NT2/D1 (cell line): Measurements from ENCODE around the gene ARHGAP23.

Source experiments
- DNase-seq: peaks from one replicate; pipeline ENCODE4 v3.0.0-alpha.2; 2011; ENCODE audit warnings: low read depth, low spot score
- H3K27me3 ChIP-seq: 2 replicates; pipeline ENCODE4 v1.6.0; 2011; ENCODE audit warnings: mild to moderate bottlenecking; ENCODE audit not compliant: insufficient read length, insufficient read depth
- H3K36me3 ChIP-seq: 2 replicates; pipeline ENCODE4 v1.6.1; 2011; ENCODE audit warnings: mild to moderate bottlenecking, low read length, mixed read lengths; ENCODE audit not compliant: insufficient read depth, insufficient read length
- H3K4me1 ChIP-seq: 2 replicates; pipeline ENCODE4 v1.5.1; 2011; ENCODE audit not compliant: insufficient read depth, insufficient read length
- H3K4me3 ChIP-seq: 2 replicates; pipeline ENCODE4 v1.5.1; 2011; ENCODE audit warnings: low read depth; ENCODE audit not compliant: insufficient read length
- H3K9ac ChIP-seq: 2 replicates; pipeline ENCODE4 v1.6.0; 2011; ENCODE audit warnings: low read depth; ENCODE audit not compliant: insufficient read length
- H3K9me3 ChIP-seq: 2 replicates; pipeline ENCODE4 v1.5.1; 2011; ENCODE audit warnings: mild to moderate bottlenecking, low read length; ENCODE audit not compliant: insufficient read depth
- SUZ12 ChIP-seq: IDR thresholded peaks from 2 replicates; pipeline ENCODE4 v1.6.1; 2011; ENCODE audit not compliant: insufficient read length, insufficient read depth; ENCODE audit errors: extremely low read depth
- YY1 ChIP-seq: IDR thresholded peaks from 2 replicates; pipeline ENCODE4 v1.6.1; 2011; ENCODE audit not compliant: insufficient read length, insufficient read depth
- ZNF274 ChIP-seq: IDR thresholded peaks from 2 replicates; pipeline ENCODE4 v1.6.1; 2011; ENCODE audit warnings: mild to moderate bottlenecking, low read depth, low read length

Gene ARHGAP23

DNA sequence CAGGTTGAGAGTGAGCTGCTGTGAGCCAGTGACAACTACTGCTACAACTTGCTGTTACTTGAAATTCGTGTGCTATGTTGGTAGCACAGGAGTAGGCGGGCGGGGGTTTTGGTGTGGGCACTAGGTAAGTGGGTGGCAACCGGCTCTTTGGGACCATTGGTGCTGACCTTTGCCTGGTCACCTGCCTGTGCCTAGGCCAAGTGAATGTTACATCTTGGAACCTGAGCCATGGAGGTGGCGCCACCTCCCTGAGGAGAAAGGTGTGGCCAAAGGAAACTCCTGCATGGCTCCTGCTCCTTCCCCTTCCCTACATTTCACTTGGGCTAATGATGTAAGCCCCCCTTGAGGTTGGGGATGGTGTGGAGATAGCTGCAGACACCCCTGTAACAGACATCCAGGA, 25.4 kb upstream of the ARHGAP23 start:
- no peaks in the 10 kb centered on the region for H3K9me3 ChIP-seq
- H3K36me3 ChIP-seq: peaks cover 37% of the 10 kb centered on the region
- H3K4me1 ChIP-seq: peaks cover 11% of the 10 kb centered on the region
- TF ChIP-seq YY1: no peak
- TF ChIP-seq SUZ12: no peak
- TF ChIP-seq ZNF274: no peak
- no peak for DNase-seq
- no peak overlapping the region for H3K4me3 ChIP-seq
- no peaks in the 10 kb centered on the region for H3K27me3 ChIP-seq
- H3K9ac ChIP-seq: no peak overlapping the region

DNA sequence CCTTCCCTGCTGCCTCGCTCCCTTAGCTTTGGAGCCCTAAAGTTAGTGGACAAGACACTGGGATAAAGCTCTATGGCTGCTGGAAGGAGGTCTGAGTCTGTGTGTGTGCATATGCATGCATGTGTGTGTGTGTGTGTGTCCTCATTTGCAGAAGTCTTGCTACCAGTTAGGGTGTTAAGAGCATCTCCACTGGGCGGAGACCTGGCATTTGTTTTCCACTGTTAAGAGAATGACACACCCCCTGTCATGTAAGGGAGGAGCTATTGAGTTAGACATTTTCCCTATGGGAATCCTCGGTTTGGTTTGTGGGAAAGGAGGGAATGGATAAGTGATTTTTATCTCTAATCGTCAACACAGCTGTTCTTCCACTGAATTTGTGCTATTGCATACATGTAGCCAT, 24.8 kb upstream of the ARHGAP23 start:
- no peaks in the 10 kb centered on the region for H3K9me3 ChIP-seq
- no peak for DNase-seq
- no peak overlapping the region for H3K9ac ChIP-seq
- peaks cover 36% of the 10 kb centered on the region for H3K36me3 ChIP-seq
- H3K27me3 ChIP-seq: no peaks in the 10 kb centered on the region
- no peak for TF ChIP-seq YY1
- no peak for TF ChIP-seq SUZ12
- no peak for TF ChIP-seq ZNF274
- no peak overlapping the region for H3K4me3 ChIP-seq
- H3K4me1 ChIP-seq: peaks cover 11% of the 10 kb centered on the region

DNA sequence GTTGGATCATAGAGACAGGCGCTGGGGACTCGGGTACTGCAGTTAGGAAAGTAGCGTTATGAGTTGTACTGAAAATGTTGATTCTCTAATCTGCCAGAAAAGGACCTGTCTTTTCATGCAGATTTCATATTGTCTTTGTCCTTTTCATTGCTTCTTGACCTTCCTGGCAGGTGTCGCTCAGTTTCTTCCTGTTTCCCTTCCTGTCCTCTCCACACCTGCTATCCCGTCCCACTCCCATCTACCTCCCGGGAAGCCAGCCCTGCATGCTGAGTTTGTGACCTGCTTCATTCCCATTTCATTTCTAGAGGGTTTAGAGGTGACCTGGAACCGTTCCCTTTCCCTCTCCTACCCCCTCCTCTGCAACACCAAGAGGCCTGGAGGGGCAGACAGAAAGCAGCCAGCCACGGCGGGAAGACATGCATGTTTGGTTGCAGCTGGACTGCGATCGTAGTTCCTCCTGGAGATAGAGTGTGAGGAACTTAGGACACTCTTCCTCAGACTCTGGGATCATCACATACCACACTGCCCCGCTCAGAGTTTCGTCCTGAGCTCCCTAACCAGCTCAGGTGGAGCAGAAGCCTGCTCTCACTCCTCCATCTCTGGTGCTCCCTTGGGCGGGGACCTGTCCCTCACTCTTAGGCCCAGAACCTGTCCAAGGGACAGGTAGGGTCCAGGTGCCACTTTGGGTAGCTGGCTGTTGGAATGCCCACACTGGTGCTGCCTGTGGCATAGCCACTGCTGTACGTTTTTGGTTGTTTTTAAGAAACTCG, 23.9 kb upstream of the ARHGAP23 start:
- H3K9ac ChIP-seq: no peak overlapping the region
- TF ChIP-seq SUZ12 (no peak), ZNF274 (no peak)
- H3K4me3 ChIP-seq: no peak overlapping the region
- peaks cover 32% of the 10 kb centered on the region for H3K36me3 ChIP-seq
- H3K27me3 ChIP-seq: no peaks in the 10 kb centered on the region
- H3K9me3 ChIP-seq: no peaks in the 10 kb centered on the region; the same call in 1 of the 2 replicates
- peaks cover 11% of the 10 kb centered on the region for H3K4me1 ChIP-seq
- no peak for DNase-seq

GRCh38 chr17:38405654-38406053, 22.6 kb upstream of the ARHGAP23 start:
- Histone ChIP-seq H3K27me3 (no peaks in the 10 kb centered on the region), H3K4me3 (no peak overlapping the region), H3K36me3 (peaks cover 19% of the 10 kb centered on the region), H3K9me3 (no peaks in the 10 kb centered on the region; the same call in 1 of the 2 replicates), H3K4me1 (peaks cover 11% of the 10 kb centered on the region), H3K9ac (no peak overlapping the region)
- TF ChIP-seq YY1 (no peak), SUZ12 (no peak), ZNF274 (no peak)
- no peak for DNase-seq

DNA sequence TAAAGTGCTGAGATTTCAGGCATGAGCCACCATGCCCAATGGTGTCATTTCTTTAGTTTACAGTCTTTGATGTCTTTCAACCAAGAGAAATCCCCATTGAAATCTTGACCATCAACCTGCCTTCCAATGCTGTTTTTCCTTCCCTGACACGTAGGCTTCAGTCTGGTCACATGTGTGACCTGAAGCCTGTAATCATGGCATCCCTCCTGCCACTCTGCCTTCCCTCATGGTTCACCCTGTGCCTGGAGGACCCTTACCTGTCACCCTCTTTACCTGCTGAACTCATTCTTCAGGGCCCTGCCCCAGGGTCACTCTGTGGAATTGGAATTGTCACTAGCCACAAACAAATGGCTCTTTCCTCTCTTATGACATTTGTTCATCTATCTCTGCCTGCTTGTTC, 18.1 kb upstream of the ARHGAP23 start:
- no peak for DNase-seq
- H3K9me3 ChIP-seq: no peaks in the 10 kb centered on the region; the same call in 1 of the 2 replicates
- H3K9ac ChIP-seq: no peak overlapping the region
- no peak overlapping the region for H3K4me3 ChIP-seq
- H3K36me3 ChIP-seq: no peaks in the 10 kb centered on the region
- H3K4me1 ChIP-seq: peaks cover under 1% of the 10 kb centered on the region
- no peaks in the 10 kb centered on the region for H3K27me3 ChIP-seq
- TF ChIP-seq SUZ12 (no peak), ZNF274 (no peak), YY1 (no peak)

DNA sequence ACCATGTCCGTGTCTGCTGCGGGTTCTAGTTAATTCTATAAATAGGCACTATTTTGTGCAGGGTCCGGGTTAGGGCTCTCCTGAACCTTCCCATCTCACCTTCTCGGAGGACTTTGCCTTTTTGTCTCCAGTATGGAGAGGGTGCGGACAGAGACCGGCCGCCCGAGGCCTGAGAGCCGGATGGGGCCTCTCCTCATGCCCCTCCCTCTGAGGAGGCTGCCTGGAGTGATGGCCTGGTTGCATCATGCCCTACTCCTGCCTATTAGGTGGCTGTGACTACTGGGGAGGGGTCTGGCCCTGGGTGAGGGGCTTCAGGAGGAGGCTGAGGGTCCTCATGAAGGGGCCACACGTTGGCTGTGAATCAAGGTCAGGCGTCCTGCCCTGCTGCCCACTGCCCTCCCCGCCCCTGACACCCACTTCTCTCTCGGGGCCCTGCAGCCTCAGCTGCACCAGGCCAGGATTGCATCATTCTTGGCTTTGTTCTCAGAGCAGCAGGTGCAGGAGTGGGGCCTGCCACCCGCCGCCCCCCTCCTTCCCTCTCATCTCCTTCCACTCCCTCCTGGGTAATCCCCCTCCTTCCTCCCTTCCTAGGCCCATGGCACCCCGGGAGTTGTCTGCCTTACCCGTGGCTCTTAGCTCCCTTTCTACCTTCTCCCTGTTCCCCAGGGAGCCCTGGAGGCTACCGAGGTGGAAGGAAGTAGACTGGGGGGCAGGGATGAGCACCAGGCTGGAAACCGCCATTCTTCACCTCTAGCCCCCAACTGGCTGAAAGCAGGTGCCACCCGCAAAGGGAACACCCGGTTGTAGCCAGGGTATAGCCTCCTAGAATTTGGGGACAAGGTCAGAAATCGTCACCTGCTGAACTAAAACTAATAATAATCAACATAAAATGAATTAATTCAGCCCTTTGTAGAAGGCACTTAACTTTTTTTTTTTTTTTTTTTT, 12.7 kb upstream of the ARHGAP23 start:
- Histone ChIP-seq H3K9ac (peak overlapping the region; percentile 87), H3K4me3 (peak overlapping the region; percentile 41), H3K27me3 (peaks cover 38% of the 10 kb centered on the region), H3K9me3 (no peaks in the 10 kb centered on the region), H3K4me1 (peaks cover 31% of the 10 kb centered on the region), H3K36me3 (no peaks in the 10 kb centered on the region)
- no peak for TF ChIP-seq YY1
- TF ChIP-seq ZNF274: no peak
- no peak for TF ChIP-seq SUZ12
- DNase-seq: no peak

DNA sequence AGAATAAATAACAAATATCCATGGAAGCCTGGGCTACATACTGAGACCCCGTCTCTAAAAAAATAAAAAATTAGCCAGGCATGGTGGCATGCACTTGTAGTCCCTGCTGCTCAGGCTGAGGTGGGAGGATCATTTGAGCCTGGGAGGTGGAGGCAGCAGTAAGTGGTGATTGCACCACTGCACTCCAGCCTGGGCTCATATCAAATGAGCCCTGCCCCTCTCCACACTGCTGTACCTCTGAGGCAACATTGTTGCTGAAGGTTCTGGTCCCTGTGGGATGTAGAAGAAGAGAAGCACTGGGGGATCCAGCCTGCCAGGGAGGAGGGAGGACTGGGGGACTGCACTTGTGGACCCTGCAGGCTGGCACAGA, 11.4 kb upstream of the ARHGAP23 start:
- no peak overlapping the region for H3K4me3 ChIP-seq
- H3K9ac ChIP-seq: no peak overlapping the region
- TF ChIP-seq SUZ12 (no peak), YY1 (no peak), ZNF274 (no peak)

More for the DNA sequence above, 11.4 kb upstream of the ARHGAP23 start:
- Histone ChIP-seq H3K27me3 (peaks cover 40% of the 10 kb centered on the region), H3K9me3 (no peaks in the 10 kb centered on the region), H3K36me3 (no peaks in the 10 kb centered on the region), H3K4me1 (peaks cover 31% of the 10 kb centered on the region)
- DNase-seq: no peak
